HepG2 (cell line): ENCODE results near the gene CNTNAP1. TPM values are rescaled to one million over a fixed set of nuclear protein-coding genes. Genes with fewer than 3 reads are reported as not detected.

Experiments
- ATF3 ChIP-seq: sonication (generic); formaldehyde crosslinking; IDR thresholded peaks from 2 replicates; pipeline ENCODE4 v1.4.0; 2020; ENCODE audit warnings: missing genetic modification reagents
- BRF2 ChIP-seq: sonication (generic); formaldehyde crosslinking; IDR thresholded peaks from 2 replicates; pipeline ENCODE4 v1.8.1; 2022; ENCODE audit warnings: mild to moderate bottlenecking, missing genetic modification reagents
- DRAP1 ChIP-seq: IDR thresholded peaks from 2 replicates; pipeline ENCODE4 v1.6.1; 2016; ENCODE audit warnings: missing genetic modification reagents, missing compliant biosample characterization
- E2F5 ChIP-seq: sonication (generic); formaldehyde crosslinking; conservative IDR thresholded peaks from 2 replicates; pipeline ENCODE4 v1.4.0; 2020; ENCODE audit warnings: missing genetic modification reagents
- FOXM1 ChIP-seq: sonication (generic); formaldehyde crosslinking; IDR thresholded peaks from 2 replicates; pipeline ENCODE4 v1.5.0; 2020; ENCODE audit warnings: missing genetic modification reagents
- FOXP4 ChIP-seq: sonication (generic); formaldehyde crosslinking; IDR thresholded peaks from 2 replicates; pipeline ENCODE4 v1.4.0; 2020; ENCODE audit warnings: missing genetic modification reagents
- HNF4A ChIP-seq: sonication (generic); formaldehyde crosslinking; IDR thresholded peaks from 2 replicates; pipeline ENCODE4 v1.4.0; 2020; ENCODE audit warnings: missing genetic modification reagents
- IRF1 ChIP-seq: sonication (generic); formaldehyde crosslinking; IDR thresholded peaks from 2 replicates; pipeline ENCODE4 v1.4.0; 2020; ENCODE audit warnings: low read depth, mild to moderate bottlenecking, missing genetic modification reagents
- MAFK ChIP-seq, 2 experiments: IDR thresholded peaks in 1 of 2; conservative IDR thresholded peaks in 1 of 2; 2 replicates each; pipeline ENCODE4 v1.6.1; 2011; ENCODE audit warnings: improper control_type of control experiment in 2 of 2, low read length in 2 of 2
- MYPOP ChIP-seq: sonication (generic); formaldehyde crosslinking; IDR thresholded peaks from 2 replicates; pipeline ENCODE4 v1.8.1; 2023; ENCODE audit warnings: mild to moderate bottlenecking, moderate library complexity, missing genetic modification reagents
- POLR2A ChIP-seq, 2 experiments: IDR thresholded peaks; 2 replicates each; pipeline ENCODE4 v1.6.1; 2011; ENCODE audit warnings: low read depth in 2 of 2, low read length in 2 of 2, mild to moderate bottlenecking in 1 of 2, moderate library complexity in 1 of 2; ENCODE audit not compliant: insufficient read depth in 1 of 2
- RCOR2 ChIP-seq: IDR thresholded peaks from 2 replicates; pipeline ENCODE4 v1.6.1; 2016; ENCODE audit warnings: missing biosample characterization, missing genetic modification reagents
- SMYD3 ChIP-seq: sonication (generic); formaldehyde crosslinking; IDR thresholded peaks from 2 replicates; pipeline ENCODE4 v1.8.1; 2023; ENCODE audit warnings: mild to moderate bottlenecking, missing genetic modification reagents
- TRIM24 ChIP-seq: sonication (generic); formaldehyde crosslinking; IDR thresholded peaks from 2 replicates; pipeline ENCODE4 v1.8.0; 2022; ENCODE audit warnings: mild to moderate bottlenecking, missing genetic modification reagents
- U2AF1 ChIP-seq: fragments of 200-400 bp; formaldehyde crosslinking; optimal IDR thresholded peaks from 2 replicates; pipeline ENCODE3; 2017; ENCODE audit warnings: mild to moderate bottlenecking, low read depth, low read length
- ZC3H4 ChIP-seq: sonication (generic); formaldehyde crosslinking; IDR thresholded peaks from 2 replicates; pipeline ENCODE4 v1.4.0; 2020; ENCODE audit warnings: missing genetic modification reagents, borderline replicate concordance
- ZNF468 ChIP-seq: sonication (generic); formaldehyde crosslinking; IDR thresholded peaks from 2 replicates; pipeline ENCODE4 v1.8.0; 2022; ENCODE audit warnings: mild to moderate bottlenecking, moderate library complexity, missing genetic modification reagents
- ZNF720 ChIP-seq: sonication (generic); formaldehyde crosslinking; IDR thresholded peaks from 2 replicates; pipeline ENCODE4 v1.4.0; 2020; ENCODE audit warnings: missing genetic modification reagents
- ZNF770 ChIP-seq: sonication (generic); formaldehyde crosslinking; IDR thresholded peaks from 2 replicates; pipeline ENCODE4 v1.5.0; 2020; ENCODE audit warnings: mild to moderate bottlenecking, missing genetic modification reagents
- ZSCAN29 ChIP-seq: sonication (generic); formaldehyde crosslinking; conservative IDR thresholded peaks from 2 replicates; pipeline ENCODE4 v1.4.0; 2020; ENCODE audit warnings: mild to moderate bottlenecking, missing genetic modification reagents
- polyA plus RNA-seq, 8 experiments: library from polyadenylated mRNA; depleted of rRNA in 3 of 8; stranded (reverse) in 7 of 8; unstranded in 1 of 8; fragments of >200 nt; fragmentation: Illumina TruSeq in 4 of 8; extraction: Trizol in 4 of 8; gene quantifications; 2 replicates each; pipeline versions ENCODE4 v1.2.1 to v1.2.3, GENCODE V29; 2011 to 2016; ENCODE audit warnings: low read depth in 4 of 8, missing spikeins in 1 of 8, mixed read lengths in 1 of 8; ENCODE audit not compliant: insufficient read depth in 1 of 8
- total RNA-seq, 5 experiments: library from RNA; depleted of rRNA; stranded (reverse); fragments of >200 nt; fragmentation: Illumina TruSeq; extraction: Trizol; gene quantifications; 2 replicates each; pipeline ENCODE4 v1.2.3, GENCODE V29; 2016; ENCODE audit warnings: low read depth in 1 of 5

CNTNAP1 gene
- total and polyA plus RNA-seq, 2 of the 13 experiments (the other 11 are each of a cell fraction or from before 2014, with no cell fraction given): 4.5 to 7.7 TPM

GRCh38 chr17:42748908-42749798, 66.8 kb downstream of the CNTNAP1 start (continued):
- TF ChIP-seq MYPOP (CRISPR knock-in tag) (no peak), ZSCAN29 (no peak), U2AF1 (no peak), POLR2A (IDR thresholded peaks at IDR 0.05; ENCODE audit: insufficient read depth in 1 of 2, low read depth in 2 of 2, low read length in 2 of 2) (no peak), IRF1 (CRISPR knock-in tag) (no peak), BRF2 (no peak), FOXP4 (CRISPR knock-in tag) (peak; percentile 65; the same call in 1 of the 2 replicates), ZNF468 (CRISPR knock-in tag) (no peak), ZNF770 (CRISPR knock-in tag) (no peak), RCOR2 (no peak), SMYD3 (CRISPR knock-in tag) (no peak), ZC3H4 (CRISPR knock-in tag) (no peak), E2F5 (CRISPR knock-in tag) (no peak), FOXM1 (CRISPR knock-in tag) (no peak), DRAP1 (CRISPR knock-in tag) (no peak), ZNF720 (CRISPR knock-in tag) (no peak), ATF3 (no peak), TRIM24 (CRISPR knock-in tag) (no peak), MAFK (conservative IDR thresholded peaks at IDR 0.05 in 1 of 2, IDR thresholded peaks at IDR 0.05 in 1 of 2; ENCODE audit: low read length in 2 of 2) (no peak), HNF4A (CRISPR knock-in tag) (0 out of 2 replicates have a peak, but pooled peaks have one; percentile 8)
